Inflammatory macrophage (primary cell): Measurements from ENCODE around the gene TRAF3.
"Not testable (repeated sequence)": the region's sequence is repeated elsewhere in the genome, so short reads cannot be mapped to it uniquely, and the experiment has no call there.

Experiments used
- DNase-seq, 2 donors: peaks; one replicate each; pipeline ENCODE4 v3.0.0-alpha.2; 2020 to 2022

TRAF3 gene

GRCh38 chr14:102806447-102806846, 29.2 kb downstream of the TRAF3 start:
- DNase-seq: no peak

GRCh38 chr14:102807013-102807406, 29.8 kb downstream of the TRAF3 start:
- DNase-seq: no peak

- no peak for DNase-seq
Observed at GRCh38 chr14:102809870-102810269, 32.6 kb downstream of the TRAF3 start.

GRCh38 chr14:102810523-102810922, 33.3 kb downstream of the TRAF3 start:
- no peak for DNase-seq

GRCh38 chr14:102811254-102811963, 34.2 kb downstream of the TRAF3 start:
- DNase-seq: no peak

GRCh38 chr14:102811971-102812370, 34.7 kb downstream of the TRAF3 start:
- no peak for DNase-seq

DNA sequence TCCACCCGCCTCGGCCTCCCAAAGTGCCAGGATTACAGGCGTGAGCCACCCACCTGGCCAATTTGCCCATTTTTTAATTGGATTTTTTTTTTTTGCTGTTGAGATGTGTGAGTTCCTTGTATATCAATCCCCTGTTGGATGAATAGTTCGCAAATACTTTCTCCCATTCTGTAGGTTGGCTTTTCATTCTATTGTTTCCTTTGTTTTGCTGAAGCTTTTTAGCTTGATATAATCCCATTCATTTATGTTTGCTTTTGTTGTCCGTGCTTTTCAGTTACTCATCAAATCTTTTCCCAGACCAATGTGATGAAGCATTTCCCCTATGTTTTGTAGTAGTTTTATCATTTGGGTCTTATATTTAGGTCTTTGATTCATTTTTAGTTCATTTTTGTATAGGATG, 36.4 kb downstream of the TRAF3 start:
- no peak for DNase-seq

DNA sequence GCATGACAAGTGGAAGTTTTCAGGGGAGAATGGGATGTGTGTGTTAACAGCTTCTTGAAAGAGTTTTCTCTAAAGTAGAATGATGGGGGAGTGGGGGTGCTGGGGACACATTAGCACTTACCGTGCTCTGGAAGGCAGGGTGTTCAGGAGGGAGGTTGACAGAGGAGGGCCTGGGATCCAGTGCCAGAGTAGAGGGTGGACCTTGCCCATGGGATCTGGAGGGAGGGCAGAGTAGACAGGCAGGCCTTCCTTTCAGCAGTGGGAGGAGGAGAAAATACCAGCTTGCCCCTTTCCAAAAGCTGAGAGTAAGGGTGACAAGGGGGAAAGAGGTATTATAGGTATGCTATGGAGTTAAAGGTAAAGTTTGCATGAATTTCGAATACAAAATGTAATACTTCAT, 40.1 kb downstream of the TRAF3 start:
- DNase-seq: no peak

DNA sequence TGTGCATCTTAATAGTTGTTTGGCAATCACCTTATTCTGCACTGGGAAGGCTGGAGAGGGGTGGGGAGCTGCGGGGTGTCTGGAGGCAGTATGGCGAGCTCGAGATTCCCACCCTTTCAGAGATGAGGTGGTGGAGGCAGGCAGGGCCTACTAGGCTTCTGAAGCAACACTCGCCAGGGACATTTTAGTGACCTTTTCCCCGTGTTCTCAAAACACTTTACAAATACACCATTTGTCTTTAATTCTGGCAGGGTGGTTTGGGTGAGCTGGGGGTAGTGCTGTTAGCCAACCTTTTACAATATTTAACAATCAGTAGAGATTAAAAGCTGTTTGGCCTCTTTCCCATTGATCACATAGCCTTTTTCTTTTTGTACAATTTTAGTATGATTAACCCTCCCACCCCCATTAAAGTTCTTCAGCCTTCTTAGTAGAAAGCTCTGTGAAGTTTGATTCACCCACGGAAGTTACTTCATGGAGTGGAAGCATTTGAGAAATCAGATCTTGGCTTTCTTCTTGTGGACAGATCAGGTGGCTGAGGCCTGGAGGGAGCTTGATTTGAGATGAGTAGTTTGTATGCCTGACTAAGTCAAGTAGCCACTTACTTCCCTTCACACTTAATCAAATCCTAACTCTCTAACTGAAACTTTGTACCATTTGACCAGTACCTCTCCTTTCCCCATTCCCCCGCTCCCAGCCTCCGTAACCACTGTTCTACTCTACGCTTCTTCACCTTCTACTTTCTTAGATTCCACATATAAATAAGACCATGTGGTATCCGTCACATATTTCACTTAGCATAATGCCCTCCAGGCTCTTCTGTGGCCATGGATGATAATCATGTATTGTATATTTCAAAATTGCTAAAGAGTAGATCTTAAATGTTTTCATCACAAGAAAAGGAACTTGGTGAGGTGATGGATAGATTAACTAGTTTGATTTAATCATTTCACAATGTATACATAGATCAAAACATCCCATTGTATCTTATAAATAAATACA, 41.0 kb downstream of the TRAF3 start:
- peak in 1 of 2 donors; percentile 36 for DNase-seq

GRCh38 chr14:102819176-102819628, 42.0 kb downstream of the TRAF3 start:
- DNase-seq: no peak

DNA sequence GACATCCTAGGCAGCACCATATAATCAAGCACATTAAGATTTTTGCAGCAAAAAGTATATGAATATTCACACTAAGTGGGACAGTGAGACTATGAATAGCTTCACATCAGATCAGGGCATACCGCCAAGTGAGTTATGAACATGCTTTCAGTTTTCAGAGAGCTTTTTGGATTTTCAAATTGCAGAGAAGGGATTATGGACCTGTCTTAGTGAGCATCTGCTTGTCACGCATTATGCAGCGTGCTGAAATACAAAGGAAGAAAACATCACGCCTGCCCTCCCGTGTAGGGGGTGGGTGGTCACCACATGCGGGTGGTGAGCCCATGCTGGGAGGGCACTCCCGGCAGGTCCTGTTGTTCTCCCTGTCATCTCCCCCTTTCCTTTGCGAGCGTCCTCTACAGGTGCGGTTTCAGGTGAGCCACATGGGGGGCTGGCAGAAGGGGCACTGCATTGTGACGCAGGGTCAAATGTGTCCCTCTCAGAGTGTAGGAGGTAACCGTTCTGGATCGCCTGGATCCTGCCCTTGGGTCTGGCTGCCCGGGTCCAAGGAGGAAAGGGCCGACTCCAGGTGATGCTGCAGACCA, 42.6 kb downstream of the TRAF3 start:
- no peak for DNase-seq

- no peak for DNase-seq
Observed at GRCh38 chr14:102821252-102821651, 44.0 kb downstream of the TRAF3 start.

DNA sequence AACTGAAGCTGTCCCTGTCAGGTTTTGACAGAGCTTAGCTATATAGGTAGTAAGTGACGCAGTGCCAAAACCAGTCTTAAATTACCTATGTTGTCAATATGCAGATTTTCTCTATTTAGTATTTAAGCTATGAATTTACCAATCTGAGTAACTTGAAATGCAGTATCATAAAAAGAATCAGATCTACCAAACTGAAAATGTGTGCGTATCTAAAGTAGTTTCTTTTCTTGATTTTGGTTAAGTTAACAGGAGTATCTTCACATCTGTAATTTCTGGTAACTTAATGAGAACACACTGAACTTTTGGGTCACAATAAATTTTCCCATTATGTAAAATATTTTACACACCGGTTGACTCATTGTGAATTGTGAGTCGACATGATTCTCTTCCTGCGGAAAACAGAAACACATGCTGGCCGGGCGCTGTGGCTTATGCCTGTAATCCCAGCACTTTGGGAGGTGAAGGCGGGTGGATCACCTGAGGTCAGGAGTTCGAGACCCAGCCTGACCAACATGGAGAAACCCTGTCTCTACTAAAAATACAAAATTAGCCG, 45.1 kb downstream of the TRAF3 start:
- no peak for DNase-seq

DNA sequence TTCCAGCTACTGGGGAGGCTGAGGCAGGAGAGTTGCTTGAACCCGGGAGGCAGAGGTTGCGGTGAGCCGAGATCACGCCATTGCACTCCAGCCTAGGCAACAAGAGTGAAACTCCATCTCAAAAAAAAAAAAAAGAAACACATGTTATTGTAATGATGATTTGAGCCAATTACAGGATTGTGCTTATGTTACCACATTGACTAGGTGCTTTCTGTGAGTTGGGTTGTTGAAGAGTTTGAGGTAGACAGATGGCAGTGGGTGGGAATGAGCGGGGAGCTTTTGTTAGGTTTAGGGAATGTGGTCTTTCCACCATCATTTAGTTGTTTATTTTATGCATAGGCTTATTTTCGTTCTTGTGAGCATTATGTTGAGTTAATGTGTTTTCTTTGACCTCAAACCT, 45.6 kb downstream of the TRAF3 start:
- DNase-seq: not testable (repeated sequence)

DNA sequence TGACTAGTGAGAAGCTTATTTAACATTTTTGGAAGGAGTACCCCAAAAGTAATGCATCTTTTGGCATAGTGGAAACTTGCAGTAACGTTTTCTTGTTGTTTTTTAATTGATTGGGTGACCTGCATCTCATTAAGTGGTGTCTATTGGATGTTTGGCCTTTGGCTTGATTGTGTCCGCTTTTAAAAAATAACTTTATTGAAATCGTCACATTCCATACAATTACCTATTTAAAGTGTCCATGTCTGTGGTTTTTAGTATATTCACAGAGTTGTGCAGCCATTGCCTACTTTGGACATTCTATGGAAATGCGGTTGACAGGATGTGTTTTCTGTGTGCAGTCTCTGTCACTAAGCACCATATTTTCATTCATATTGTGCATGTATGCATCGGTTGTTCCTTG, 46.3 kb downstream of the TRAF3 start:
- DNase-seq: no peak

DNA sequence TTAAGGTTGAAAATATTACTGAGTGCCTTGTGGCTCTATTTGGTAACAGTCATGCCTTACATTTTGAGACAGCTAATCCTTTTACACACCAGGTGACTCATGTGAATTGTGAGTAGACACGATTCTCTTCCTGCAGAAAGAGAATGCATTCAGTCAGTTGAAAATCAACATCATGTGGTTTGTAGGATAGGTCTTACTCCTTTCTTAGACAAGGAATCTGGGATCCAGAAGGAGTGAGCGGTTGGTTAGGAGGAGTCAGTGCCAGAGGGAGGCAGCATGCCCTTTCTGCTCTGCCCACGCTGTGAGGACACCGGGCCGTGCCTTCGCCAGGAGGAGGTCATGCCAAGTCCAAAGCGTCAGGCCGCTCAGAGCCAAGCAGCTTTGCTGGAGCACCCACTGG, 47.6 kb downstream of the TRAF3 start:
- no peak for DNase-seq

- DNase-seq: no peak
Observed at GRCh38 chr14:102825307-102826095, 48.3 kb downstream of the TRAF3 start.

DNA sequence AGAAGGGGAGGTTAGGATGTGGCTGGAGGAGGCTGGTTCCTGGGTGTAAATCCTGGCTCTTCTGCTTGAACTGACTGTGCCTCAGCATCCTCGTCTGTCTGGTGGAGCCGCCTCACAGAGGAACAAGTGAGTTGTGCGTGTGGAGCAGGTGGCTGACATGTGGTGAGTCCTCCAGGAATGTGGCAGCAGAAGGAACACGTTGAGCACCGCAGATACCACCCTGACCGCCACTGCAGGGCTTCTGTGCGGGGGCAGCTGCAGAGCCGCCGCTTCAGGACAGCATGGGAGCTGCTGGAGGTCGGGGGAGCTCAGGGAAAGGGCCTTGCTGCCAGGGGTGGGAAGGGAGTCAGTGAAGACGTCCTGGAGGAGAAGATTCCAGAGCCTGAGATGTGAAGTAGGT, 48.9 kb downstream of the TRAF3 start:
- DNase-seq: no peak

DNA sequence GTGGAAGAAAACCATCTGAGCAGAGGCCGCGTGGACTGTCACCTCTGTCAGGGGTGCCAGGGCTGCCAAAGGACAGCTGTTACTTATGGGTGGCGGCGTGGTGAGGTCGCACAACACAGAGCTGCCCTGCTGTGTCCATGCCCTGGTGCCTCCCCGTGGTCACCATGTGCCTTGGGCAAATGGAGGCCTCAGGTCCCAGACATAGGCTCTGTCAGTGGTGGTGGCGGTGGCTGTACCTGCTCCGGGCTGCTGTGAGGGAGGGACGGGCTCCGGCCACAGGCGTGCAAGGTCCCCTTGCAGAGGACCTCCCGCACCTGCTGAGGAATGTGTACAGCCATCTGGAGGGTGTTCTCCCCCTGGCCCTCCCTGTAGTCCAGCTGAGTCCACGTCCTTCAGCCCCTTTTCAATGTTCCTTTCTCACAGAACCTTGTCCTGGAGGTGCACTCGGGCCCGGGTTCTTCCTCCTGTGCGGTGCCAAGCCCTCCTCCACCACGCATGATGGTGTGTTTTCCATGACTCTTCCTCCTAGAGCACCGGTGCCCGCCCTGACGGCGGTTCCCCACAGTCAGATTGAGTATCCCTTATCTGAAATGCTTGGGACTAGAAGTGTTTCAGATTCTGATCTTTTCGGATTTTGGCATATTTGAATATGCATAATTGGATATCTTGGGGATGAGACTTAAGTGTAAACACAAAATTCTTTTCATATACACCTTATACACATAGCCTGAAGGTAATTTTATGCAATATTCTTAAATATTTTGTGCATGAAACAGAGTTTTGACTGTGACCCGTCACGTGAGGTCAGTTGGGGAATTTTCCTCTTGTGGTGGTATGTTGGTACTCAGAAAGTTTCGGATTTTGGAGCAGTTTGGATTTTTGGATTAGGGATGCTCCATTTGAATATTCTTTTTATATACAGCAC, 49.8 kb downstream of the TRAF3 start:
- no peak for DNase-seq

- no peak for DNase-seq
Observed at GRCh38 chr14:102827716-102828115, 50.5 kb downstream of the TRAF3 start.

GRCh38 chr14:102828151-102828550, 50.9 kb downstream of the TRAF3 start:
- no peak for DNase-seq
